Esophagus squamous epithelium (tissue), 4 donors: ENCODE data around the gene CIT.

Experiments used
- CTCF ChIP-seq, 6 experiments: fragments of 450-650 bp in 4 of 6; fragments of 200-600 bp in 2 of 6; sonication (generic) in 2 of 6; IDR thresholded peaks; one replicate each; pipeline ENCODE4 v1.5.1; 2016 to 2019; ENCODE audit warnings: antibody characterized with exemption in 6 of 6, mild to moderate bottlenecking in 4 of 6, moderate library complexity in 4 of 6
- POLR2A ChIP-seq, 4 donors: fragments of 450-650 bp; IDR thresholded peaks; one replicate each; pipeline ENCODE4 v1.6.1; 2017; ENCODE audit warnings: antibody characterized with exemption in 4 of 4, mild to moderate bottlenecking in 4 of 4, moderate library complexity in 3 of 4

- TF ChIP-seq CTCF (IDR thresholded peaks at IDR 0.05) (no peak), POLR2A (IDR thresholded peaks at IDR 0.05) (no peak)
Observed at GRCh38 chr12:119901670-119902069, 24.6 kb upstream of the CIT start.
